HEK293T (cell line): ENCODE data around the gene SLC16A4.

ENCODE experiments used
- ARNT ChIP-seq: fragments of 450-650 bp; IDR thresholded peaks from 2 replicates; pipeline ENCODE4 v1.6.1; 2017; ENCODE audit warnings: mild to moderate bottlenecking
- BHLHE40 ChIP-seq: fragments of 450-650 bp; IDR thresholded peaks from 2 replicates; pipeline ENCODE4 v1.6.1; 2016; ENCODE audit warnings: mild to moderate bottlenecking, moderate library complexity, borderline replicate concordance
- CTBP1 ChIP-seq: fragments of 450-650 bp; IDR thresholded peaks from 2 replicates; pipeline ENCODE4 v1.6.1; 2016; ENCODE audit warnings: borderline replicate concordance
- ELF4 ChIP-seq: fragments of 450-650 bp; IDR thresholded peaks from 2 replicates; pipeline ENCODE4 v1.6.1; 2017; ENCODE audit warnings: antibody characterized with exemption
- FOXK2 ChIP-seq: fragments of 450-650 bp; IDR thresholded peaks from 2 replicates; pipeline ENCODE4 v1.6.1; 2016; ENCODE audit warnings: mild to moderate bottlenecking
- FOXM1 ChIP-seq: fragments of 450-650 bp; IDR thresholded peaks from 2 replicates; pipeline ENCODE4 v1.6.1; 2017; ENCODE audit warnings: mild to moderate bottlenecking, borderline replicate concordance
- HDGF ChIP-seq: fragments of 450-650 bp; IDR thresholded peaks from 2 replicates; pipeline ENCODE4 v1.6.1; 2017; ENCODE audit warnings: antibody characterized with exemption, borderline replicate concordance
- L3MBTL2 ChIP-seq: fragments of 450-650 bp; conservative IDR thresholded peaks from 2 replicates; pipeline ENCODE4 v1.6.1; 2016; ENCODE audit warnings: mild to moderate bottlenecking
- LEF1 ChIP-seq: fragments of 450-650 bp; IDR thresholded peaks from 2 replicates; pipeline ENCODE4 v1.6.1; 2017; ENCODE audit warnings: mild to moderate bottlenecking, borderline replicate concordance
- PKNOX1 ChIP-seq: fragments of 450-650 bp; IDR thresholded peaks from 2 replicates; pipeline ENCODE4 v1.6.1; 2016
- SP1 ChIP-seq: fragments of 450-650 bp; IDR thresholded peaks from 2 replicates; pipeline ENCODE4 v1.6.1; 2017
- SUZ12 ChIP-seq: fragments of 450-650 bp; IDR thresholded peaks from 2 replicates; pipeline ENCODE4 v1.6.1; 2016; ENCODE audit warnings: mild to moderate bottlenecking
- TARDBP ChIP-seq: fragments of 450-650 bp; IDR thresholded peaks from 2 replicates; pipeline ENCODE4 v1.6.1; 2016
- ZNF384 ChIP-seq: fragments of 450-650 bp; IDR thresholded peaks from 2 replicates; pipeline ENCODE4 v1.6.1; 2016

DNA sequence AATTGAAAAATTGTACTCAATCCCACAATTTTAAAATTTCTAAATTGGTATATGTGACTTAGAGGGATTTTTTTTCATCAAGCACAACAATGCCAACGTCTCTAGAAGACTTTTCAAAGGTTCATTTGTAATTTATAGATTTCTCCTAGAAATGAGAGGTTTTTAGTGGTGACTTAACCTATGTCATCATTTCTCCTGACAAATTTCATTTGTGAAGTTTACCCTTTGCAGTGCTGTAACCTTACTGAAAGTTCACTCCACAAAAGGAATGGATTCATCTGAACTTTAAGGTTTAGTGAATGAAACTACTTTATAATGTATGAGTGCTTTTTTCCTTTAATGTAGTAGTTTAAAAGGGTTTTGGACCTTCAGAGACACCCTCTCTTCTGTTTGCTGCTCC, 35.5 kb downstream of the SLC16A4 start:
- TF ChIP-seq L3MBTL2 (no peak), CTBP1 (no peak), TARDBP (no peak), SUZ12 (no peak), FOXK2 (no peak), FOXM1 (no peak), SP1 (no peak), ZNF384 (no peak), ELF4 (no peak), PKNOX1 (no peak), ARNT (no peak), LEF1 (no peak), BHLHE40 (no peak), HDGF (no peak)
